HG03064 (cell line): ENCODE data around the gene CLTCL1.
"Not testable (repeated sequence)": the region's sequence is repeated elsewhere in the genome, so short reads cannot be mapped to it uniquely, and the experiment has no call there.

Experiments
- ATAC-seq: cut with Tn5 transposase; IDR thresholded peaks from one replicate; pipeline ENCODE4 v1.9.1; 2021; ENCODE audit warnings: low read depth; ENCODE audit not compliant: unreplicated experiment

Gene CLTCL1

DNA sequence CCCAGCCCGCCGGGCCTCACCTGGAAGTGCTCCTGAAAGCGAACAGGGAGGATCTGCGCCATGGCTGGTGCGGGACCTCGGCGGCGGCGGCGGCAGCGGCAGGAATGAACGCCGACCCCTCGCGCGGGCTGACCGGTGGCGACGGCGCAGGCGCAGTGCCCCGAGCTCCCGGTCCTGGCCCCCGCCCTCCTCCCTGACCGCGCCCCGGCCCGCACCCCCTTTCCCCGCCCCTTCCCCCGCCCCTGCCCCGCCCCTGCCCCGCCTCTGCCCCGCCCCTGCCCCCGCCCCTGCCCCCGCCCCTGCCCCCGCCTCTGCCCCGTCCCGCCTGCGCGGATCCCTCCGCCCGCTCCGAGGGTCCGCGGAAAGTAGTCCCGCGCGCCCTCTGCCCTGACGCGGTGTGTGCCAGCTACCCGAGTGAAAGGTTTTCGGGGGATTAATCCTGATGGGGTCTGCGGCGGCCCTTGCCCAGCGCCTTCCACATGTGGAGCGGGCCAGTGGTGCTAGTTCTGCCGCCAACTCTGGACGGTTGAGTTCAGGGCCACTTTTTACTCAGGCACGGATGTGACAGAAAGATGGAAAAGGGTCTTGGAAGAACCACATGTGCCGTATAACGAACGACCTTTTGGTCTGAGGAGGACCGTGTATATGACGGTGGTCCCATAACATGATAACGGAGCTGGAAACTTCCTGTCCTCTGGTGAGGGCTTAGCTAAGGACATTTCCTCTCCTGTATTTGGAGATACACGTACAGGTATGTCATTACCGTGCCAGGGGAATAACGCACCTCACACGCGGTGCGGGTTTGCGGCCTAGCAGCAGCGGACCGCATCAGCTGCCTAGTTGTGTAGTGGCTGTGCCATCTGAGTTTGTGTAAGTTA lies at the start of gene CLTCL1:
TSS of gene CLTCL1 (minus strand) at position 140 of the 878 bp plus-strand sequence. CDS start at position 62, 78 bp downstream.
- ATAC-seq, result no peak

DNA sequence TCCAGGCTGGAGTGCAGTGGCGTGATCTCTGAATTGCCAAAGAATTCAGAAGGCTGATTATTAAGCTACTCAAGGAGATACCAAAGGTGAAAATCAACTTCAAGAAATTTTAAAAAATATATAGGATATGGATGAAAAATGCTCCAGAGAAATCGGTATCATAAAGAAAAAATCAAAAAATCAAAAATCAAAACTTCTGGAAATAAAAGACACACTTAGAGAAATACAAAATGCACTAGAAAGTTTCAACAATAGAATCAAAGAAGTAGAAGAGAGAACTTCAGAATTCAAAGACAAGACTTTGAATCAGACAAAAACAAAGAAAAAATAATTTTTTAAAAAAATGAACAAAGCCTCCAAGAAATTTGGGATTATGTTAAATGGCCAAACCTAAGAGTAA lies 45.6 kb upstream of the CLTCL1 start:
- ATAC-seq, result no peak

GRCh38 chr22:19336133-19337075 lies 44.9 kb upstream of the CLTCL1 start:
- no peak for ATAC-seq

DNA sequence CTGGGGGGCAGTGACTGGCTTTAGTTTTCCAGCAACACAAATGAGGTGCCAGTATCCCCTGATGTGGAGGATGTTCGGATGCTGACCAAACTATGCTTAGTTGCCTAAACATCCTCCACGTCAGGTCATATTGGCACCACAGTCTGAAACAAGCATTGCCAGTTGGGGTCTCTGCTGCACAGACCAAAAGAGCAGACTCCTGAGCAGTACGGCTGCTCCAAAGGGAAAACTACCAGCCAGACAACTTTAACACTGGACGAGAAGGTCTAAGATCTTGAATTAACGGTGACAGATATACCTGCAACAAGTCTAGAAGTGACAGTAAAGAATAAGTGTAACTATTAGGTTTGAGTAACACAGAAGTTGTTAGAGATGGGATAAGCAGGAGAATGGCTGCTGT lies 40.5 kb upstream of the CLTCL1 start:
- no peak for ATAC-seq

GRCh38 chr22:19331474-19331873 lies 40.0 kb upstream of the CLTCL1 start:
- no peak for ATAC-seq

DNA sequence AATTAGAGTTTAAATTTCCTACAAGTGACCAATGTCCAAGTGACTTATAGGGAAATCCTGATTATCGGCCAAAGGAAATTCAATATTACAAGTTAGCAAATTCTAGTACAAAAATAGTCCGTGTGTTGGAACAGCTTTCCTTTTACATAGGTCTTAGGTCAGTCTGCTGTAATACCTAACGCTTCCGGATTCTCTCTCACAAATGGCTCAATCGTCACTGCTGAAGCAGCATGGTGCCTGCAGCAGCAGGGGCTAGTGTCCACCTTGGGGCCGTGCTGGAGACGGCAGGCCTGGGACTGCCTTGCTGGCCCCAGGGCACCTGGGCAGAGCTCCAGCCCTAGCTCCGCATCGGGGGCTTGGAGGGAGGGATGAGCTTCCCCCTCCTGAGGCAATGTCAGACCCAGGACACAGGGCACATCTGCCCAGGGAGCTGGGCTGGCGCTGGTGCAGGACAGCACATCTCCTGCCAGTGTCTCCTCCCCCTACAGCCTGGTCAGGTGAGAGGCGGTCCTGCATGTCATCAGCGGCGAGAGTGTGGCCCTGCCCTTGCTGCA lies 39.4 kb upstream of the CLTCL1 start:
- no peak for ATAC-seq

- not testable (repeated sequence) for ATAC-seq
Observed at GRCh38 chr22:19330205-19330604, 38.7 kb upstream of the CLTCL1 start.

- ATAC-seq, result no peak
Observed at GRCh38 chr22:19329454-19329853, 37.9 kb upstream of the CLTCL1 start.

- ATAC-seq, result no peak
Observed at GRCh38 chr22:19325296-19325948, 33.9 kb upstream of the CLTCL1 start.

- not testable (repeated sequence) for ATAC-seq
Observed at GRCh38 chr22:19323420-19323819, 31.9 kb upstream of the CLTCL1 start.

DNA sequence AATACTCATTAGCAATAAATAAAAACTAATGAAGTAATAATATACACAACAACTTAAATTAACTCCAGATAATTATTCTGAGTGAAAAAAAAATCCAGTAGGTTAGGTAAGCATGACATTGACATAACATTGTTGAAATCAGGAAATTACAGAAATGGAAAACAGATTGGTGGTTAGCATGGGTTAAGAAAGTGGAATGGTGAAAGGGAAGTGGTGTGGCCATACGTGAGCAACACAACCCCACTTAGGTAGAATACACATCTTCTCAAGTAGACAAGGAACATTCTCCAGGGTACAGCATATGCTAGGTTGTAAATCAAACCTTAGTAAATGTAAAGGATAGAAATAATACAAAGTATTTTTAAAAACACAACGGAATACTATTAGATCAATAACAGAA lies 30.2 kb upstream of the CLTCL1 start:
- no peak for ATAC-seq

GRCh38 chr22:19320136-19320535 lies 28.6 kb upstream of the CLTCL1 start:
- ATAC-seq, result not testable (repeated sequence)

DNA sequence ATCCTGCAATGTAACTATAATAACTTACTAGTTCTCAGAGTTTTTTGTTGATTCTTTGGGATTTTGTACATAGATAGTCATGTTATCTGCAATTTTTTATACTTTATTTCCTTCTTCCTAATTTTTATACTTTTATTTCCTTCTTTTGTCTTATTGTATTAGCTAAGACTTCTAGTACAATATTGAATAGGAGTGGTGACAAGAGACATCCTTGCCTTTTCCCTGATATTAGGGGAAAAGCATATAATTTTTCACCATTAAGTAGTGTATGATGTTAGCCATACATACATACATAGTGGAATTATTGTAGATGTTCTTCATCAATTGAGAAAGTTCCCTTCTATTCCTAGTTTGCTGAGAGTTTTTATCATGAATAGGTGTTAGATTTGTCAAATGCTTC lies 27.8 kb upstream of the CLTCL1 start:
- ATAC-seq, result no peak

- no peak for ATAC-seq
Observed at GRCh38 chr22:19317865-19318264, 26.3 kb upstream of the CLTCL1 start.

DNA sequence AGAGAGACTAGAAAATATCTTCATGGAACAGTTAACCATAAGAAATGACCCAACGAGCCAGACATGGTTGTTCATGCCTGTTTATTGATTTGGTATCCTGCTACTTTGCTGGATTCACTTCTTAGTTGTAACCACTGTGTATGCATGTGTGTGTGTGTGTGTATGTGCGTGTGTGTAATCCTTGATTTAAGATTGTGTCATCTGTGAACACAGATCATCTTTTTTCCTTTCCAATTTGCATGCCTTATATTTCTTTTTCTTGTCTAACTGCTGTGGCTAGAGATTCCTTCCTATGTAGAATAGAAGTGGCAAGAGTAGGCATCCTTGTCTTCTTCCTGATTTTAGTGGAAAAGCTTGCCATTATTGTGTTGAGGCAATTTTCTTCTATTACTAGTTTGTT lies 16.4 kb upstream of the CLTCL1 start:
- no peak for ATAC-seq

GRCh38 chr22:19306535-19306934 lies 15.0 kb upstream of the CLTCL1 start:
- ATAC-seq, result not testable (repeated sequence)

DNA sequence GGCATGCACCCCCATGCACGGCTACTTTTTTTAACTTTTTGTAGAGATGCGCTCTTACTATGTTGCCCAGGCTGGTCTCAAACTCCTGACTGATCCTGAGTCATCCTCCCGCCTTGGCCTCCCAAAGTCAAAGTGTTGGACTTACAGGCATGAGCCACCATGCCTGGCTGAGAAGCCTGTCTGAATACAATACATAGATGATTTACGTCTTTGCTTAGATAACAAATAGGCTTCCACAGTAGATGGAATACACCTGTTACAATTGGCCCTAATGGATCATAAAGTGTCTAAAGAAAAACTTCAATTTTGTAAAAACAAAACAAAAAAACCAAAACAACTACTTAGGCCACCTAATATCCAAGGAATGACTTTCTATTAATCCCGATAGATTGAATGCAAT lies 13.0 kb upstream of the CLTCL1 start:
- no peak for ATAC-seq

DNA sequence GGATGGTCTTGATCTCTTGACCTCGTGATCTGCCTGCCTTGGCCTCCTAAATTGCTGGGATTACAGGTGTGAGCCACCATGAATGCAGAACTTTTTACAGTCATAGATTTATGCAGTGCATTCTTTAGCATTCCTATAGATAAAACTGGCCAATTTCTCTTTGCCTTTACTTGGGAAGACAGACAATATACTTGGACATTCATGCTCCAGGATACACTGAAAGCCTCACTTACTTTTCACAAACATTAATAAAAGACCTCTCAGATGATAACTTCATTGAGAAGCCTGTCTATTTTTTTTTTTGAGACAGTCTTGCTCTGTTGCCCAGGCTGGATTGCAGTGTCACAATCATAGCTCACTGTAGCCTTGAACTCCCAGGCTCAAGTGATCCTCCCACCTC lies 12.3 kb upstream of the CLTCL1 start:
- no peak for ATAC-seq

DNA sequence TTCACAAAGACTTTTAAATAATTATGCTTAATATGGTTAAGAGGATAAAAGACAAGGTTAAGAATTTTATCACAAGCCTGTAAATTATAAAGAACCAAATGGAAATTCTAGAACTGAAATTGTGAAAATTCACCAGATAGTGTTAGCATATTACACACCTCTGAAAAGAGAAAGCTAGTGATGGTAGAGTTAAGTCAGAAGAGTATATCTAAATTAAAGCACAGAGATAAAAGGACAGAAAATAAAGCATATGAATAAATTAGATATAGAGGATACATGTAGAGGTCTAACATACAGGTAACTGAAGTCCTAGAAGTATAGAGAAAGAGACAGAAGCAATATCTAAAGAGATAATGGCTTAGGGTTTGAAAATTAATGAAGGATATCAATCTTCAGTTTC lies 4.2 kb upstream of the CLTCL1 start:
- ATAC-seq, result no peak

GRCh38 chr22:19292458-19293230 lies 1.1 kb upstream of the CLTCL1 start:
- ATAC-seq, result no peak
